ENCODE results near the gene TBCK.
"Not testable (repeated sequence)": the region's sequence is repeated elsewhere in the genome, so short reads cannot be mapped to it uniquely, and the experiment has no call there.

Gene TBCK

GRCh38 chr4:106114270-106114669, 201.7 kb downstream of the TBCK start:
- no peak for DNase-seq (ENCODE audit: low read depth)

DNA sequence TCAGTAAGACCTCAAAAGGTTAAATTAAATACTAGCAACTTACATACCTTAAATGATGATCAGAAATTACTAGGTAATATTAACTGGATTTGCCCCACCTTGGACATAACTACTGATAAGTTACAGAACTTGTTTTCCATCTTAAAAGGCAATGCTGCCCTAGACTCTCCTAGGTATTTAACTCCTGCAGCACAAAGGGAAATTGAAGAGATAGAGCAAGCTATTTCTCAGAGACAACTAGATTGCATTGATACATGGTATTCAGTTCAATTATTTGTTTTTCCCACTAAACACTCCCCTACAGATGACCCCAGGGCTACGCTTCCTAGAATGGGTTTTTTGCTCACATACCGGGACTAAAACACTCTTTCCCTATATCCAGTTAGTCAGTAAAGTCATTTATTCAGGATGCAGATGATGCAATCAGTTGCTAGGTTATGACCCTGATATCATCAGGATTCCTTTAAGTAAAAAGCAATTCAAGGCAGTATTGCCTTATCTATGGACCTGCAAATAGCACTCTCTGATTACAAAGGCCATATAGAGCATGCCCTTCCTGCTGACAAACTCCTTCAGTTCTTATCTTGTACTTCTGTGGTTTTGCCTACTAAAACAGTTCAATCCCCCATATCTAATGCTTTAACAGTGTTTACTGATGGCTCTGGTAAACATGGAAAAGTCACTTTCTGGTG, 204.1 kb downstream of the TBCK start:
- DNase-seq (ENCODE audit: low read depth) = not testable (repeated sequence)

DNA sequence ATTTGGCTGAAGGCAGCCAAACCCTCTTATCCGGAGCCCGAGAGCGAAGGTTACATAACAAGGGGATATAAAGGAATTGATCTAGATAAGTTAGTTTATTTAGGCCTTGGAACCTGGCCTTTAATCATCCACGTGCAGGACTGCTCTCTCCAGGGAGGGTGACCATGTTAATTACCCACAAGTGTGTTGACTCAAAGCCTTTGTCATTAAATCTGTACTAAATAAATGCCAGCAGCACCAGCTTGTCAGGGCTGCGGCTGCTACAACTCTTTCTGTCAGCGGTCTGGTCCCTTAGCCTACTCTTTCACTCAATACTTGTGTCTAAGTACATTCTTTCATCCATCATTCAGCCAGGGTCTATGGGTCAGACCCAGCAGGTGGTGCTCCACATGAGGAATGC, 206.1 kb downstream of the TBCK start:
- no peak for DNase-seq (ENCODE audit: low read depth)

DNA sequence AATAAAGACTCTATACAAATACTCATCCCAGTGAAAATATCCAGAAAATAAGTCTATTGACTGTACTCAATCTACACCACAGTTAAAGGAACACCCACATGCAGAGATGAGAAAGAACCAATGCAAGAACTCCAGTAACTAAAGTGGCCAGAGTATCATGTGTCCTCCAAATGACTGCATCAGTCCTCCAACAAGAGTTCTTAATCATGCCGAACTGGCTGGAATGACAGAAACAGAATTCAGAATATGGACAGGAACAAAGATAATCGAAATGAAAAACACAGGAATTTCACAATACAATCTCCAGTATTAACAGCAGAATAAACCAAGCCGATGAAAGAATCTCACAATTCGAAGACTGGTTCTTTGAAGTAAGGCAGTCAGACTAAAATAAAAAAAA, 210.3 kb downstream of the TBCK start:
- no peak for DNase-seq (ENCODE audit: low read depth)

GRCh38 chr4:106104276-106104675, 211.7 kb downstream of the TBCK start:
- no peak for DNase-seq (ENCODE audit: low read depth)

DNA sequence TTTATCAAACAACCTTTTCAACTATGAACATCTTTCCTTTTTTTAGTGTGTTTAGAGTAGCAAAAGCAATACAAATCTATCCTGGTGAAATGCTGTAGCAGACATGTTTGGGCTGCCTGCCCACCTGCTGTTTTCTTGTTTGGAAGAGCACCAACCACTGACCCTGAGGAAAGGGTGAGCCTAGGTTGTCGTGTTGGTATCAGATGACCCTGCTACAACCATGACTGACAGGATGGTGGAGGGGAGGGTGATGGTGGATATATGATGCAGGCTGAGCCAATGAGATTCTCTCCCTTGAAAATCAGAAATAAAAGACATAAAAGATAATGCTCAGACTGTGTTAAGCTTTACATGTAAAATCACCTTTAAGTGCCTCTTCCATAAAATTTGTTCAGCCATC, 219.6 kb downstream of the TBCK start:
- DNase-seq (ENCODE audit: low read depth) = no peak

DNA sequence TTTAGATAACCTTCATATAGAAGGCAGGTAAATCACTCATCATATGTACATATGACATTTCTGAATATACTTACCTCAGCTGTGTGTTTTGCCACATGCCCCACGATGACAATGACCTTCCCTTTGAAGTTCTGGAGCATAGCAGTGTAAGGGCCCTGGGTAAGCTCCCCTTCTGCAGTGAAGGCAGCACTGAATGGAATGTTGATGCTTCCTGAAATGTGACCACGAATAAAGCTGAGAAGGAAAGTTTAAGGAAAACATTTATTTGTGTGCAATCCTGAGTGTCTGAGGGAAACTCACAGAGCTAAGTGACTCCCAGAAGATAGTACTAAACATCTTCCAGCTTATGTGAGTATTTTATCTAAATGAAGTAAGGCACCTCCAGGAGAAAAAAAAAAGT, 220.6 kb downstream of the TBCK start:
- DNase-seq (ENCODE audit: low read depth) = no peak

GRCh38 chr4:106092361-106093040, 223.5 kb downstream of the TBCK start:
- no peak for DNase-seq (ENCODE audit: low read depth)

- DNase-seq (ENCODE audit: low read depth) = no peak
Observed at GRCh38 chr4:106090826-106091225, 225.2 kb downstream of the TBCK start.

- DNase-seq (ENCODE audit: low read depth) = no peak
Observed at GRCh38 chr4:106083065-106083464, 232.9 kb downstream of the TBCK start.

DNA sequence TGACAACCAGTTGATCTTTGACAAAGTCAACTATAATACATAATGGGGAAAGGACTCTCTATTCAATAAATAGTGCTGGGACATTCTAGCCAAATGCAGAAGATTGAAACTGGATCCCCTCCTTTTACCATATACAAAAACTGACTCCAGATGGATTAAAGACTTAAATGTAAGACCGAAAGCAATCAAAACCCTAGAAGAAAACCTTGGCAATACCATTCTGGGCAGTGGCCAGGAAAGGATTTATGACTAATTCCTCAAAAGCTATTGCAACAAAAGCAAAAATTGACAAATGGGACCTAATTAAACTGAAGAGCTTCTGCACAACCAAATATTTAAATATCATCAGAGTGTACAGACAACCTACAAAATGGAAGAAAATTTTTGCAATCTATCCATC, 235.6 kb downstream of the TBCK start:
- DNase-seq (ENCODE audit: low read depth) = no peak

- no peak for DNase-seq (ENCODE audit: low read depth)
Observed at GRCh38 chr4:106079616-106080015, 236.4 kb downstream of the TBCK start.

DNA sequence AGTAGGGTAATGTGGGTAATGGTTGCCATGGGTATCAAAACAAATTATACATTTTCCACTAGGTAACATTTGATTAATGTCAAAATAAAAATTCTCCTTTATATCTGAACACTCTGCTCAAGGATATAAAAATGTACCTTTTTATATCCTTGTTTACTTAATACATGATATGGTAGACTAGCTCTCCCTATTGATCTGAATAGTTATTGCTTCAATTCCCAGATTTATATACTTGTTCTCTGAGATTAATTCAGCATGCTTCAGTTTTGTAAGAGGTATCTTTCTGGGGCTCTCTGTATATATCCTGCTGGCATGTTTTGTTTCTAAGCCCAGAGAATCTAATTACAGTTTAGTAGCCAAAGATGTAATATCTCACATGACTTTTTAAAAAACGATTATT, 251.0 kb downstream of the TBCK start:
- no peak for DNase-seq (ENCODE audit: low read depth)

GRCh38 chr4:106063009-106063408, 253.0 kb downstream of the TBCK start:
- DNase-seq (ENCODE audit: low read depth) = no peak

DNA sequence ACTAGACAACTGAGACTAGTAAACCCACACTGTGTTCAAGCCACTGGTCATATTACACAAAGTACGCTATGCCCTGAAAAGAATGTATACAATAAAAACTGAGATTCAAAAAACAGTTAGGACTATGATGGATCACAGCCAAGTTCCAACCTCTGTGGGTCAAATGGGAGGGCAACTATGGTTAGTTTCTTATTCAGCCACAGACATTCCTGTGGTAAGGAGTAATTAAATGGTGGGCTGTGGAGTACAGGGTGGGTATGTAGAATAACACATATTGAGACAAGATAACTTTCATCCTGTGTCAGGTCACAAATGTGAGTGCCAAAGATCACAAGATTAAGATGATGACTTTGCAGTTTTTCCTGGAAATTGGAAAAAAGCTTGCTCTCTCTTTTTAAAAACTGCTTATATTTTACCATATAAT, 253.5 kb downstream of the TBCK start:
- no peak for DNase-seq (ENCODE audit: low read depth)

GRCh38 chr4:106058921-106059320, 257.1 kb downstream of the TBCK start:
- DNase-seq (ENCODE audit: low read depth) = no peak

DNA sequence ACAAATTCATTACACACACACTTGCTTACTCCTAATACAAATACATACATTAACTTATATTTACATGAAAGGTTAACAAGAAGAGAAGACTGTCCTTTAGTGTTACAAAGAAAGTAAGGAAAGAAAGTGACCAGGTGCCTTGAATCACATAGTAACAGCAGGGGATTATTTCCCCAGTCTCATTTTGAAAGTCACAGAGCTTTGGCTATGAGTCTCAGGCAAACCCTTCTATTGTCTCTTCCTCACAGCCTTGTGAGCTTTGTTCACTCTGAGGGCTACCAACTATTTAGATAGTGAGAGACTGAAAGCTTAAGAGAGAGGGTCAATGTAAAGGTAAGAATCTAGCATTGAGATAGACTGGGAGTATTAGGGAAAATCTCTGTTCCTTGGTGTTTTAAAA, 259.1 kb downstream of the TBCK start:
- DNase-seq (ENCODE audit: low read depth) = no peak

DNA sequence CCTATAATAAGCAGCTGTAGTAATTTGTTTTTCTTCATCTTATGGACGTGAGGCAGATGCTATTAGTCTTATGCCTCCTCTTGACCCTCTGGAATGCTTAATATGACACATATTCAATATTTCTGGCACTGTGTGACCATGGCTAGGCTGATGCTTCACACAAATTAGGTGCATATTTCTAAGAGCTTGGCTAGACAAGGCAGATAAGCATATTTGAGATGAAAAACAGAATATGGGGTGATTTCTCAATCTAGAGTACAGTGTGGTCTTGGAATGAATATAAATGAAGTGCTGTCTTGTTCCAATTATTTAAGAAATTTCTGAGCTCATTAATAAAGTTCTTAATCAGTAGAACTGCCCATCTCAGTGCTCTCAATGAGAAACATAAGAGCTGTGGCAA, 264.5 kb downstream of the TBCK start:
- DNase-seq (ENCODE audit: low read depth) = no peak

DNA sequence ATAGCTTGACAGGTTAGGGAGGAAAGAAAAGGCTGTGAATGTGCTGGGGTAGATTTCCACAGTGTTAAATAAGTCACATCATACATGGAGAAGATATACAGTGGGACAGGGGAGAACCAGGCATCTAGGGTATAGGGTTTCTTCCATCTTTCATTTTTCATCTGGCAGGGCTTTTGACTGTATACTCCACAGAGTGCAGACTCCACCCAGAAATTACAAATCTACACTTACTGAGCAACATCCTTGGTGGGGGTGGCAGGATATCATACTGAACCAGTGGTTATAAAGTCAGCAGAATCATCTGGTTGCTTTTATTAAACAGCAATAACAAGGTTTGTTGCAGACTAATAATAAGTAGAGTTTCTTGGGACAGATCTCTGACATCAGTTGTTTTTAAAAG, 266.5 kb downstream of the TBCK start:
- no peak for DNase-seq (ENCODE audit: low read depth)

DNA sequence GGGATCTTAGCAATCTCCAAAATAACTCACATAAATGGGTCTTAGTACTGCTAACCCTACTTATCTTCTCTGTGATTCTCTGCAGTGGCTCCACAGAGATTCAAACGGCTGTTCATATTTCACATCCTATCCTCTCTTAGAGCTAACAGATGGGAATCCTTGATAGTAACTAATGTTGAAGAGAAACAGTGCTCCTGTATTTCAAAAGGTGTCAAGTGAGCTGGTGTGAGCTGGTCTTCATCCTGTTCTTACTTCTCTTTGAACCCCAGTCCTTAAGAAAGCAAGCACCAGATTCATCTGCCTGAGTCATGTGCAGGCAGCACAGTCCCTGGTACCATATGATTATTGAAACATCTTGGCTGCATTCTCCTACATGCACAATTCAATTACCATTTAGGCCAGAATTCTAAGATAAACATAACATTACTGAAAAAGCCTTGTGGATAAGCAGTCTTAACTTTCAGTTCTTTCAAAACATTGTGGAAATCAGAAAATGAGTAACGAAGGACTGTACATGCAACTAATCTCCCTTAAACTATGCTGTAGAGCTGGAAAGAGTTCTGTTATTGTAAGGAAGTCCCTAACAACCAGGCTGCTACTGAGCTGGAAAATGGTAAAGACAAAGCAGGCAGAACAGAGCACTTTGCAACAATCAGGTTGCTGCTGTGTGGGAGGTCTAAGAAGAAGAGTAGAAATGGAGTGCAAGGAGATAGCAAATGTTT, 267.6 kb downstream of the TBCK start:
- no peak for DNase-seq (ENCODE audit: low read depth)

DNA sequence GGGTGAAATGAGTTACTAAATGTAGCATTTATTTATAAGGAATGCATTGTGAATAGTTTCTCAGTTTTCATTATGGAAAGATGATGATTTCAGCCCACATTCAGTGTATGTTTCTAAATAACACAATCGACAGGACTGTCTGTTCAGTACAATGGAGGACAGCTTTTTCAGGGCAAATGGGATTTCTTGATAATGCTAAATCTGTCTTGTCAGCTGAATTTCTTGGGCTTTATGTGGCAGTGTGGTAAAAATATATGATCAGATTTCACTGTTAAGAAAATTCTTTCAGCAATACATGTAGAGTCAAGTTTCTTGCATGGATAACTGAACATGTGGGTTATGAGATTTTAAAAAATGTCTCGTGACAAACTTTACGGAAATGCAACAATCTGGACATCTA, 269.9 kb downstream of the TBCK start:
- DNase-seq (ENCODE audit: low read depth) = no peak

DNA sequence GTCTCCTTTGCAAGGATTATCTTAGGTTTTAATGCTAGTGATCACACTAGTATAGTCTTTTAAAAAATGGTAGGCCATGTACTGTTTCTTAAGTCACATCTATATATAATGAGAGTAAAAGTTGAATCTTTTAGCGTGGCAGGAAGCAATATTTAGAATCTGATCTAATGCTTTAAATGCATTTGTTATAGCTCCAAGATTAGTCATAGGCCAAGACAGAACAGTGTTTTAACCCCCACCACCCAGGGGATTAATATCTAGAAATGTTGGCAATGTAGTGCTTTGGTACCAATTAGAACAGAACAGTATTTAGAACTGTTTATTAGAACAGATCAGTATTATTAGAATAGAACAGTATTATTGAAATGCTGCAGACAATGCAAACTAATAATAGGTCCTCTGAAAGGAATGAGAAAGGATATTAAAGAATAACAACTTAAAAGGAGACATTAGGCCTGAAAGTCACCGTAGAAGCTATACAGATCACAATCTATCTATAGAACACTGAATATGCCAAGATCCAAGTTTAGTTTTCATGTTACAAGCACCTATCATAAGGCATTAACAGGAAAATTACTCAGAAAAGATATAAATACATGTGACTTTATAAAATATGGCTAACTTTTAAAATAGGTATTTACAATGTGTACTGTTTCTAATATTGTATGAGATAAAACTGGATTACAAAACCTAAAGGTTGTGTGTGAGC, 274.6 kb downstream of the TBCK start:
- DNase-seq (ENCODE audit: low read depth) = no peak

- DNase-seq (ENCODE audit: low read depth) = no peak
Observed at GRCh38 chr4:106039796-106040195, 276.2 kb downstream of the TBCK start.
